ENCODE measurements around the gene OSBPL9.
"Not testable (repeated sequence)": the region's sequence is repeated elsewhere in the genome, so short reads cannot be mapped to it uniquely, and the experiment has no call there.

OSBPL9 gene

DNA sequence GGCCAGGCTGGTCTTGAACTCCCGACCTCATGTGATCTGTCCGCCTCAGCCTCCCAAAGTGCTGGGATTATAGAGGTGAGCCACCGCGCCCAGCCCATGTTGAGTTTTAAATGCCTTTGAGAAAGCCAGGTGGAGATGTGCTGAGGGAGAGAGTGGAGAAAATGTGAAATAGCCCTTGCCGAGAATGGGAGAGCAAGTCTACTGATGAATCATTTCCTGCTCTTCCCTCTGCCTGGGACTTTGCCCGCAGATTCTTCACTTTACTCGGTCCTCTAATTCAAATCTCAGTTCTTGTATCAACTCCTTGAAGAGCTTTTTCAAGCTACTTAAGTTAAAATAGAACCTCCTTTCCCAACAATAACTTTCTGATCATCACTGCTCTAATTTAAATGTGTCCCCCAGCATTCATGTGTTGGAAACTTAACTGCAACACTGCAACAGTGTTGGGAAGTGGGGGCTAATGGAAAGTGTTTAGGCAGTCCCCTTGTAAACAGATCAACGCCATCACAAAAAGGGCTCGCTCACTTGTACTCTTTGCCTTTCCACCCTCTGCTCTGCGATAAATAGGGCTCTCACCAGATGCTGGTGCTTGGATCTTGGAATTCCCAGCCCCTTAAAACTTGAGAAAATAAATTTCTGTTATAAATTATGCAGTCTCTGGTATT is 27.8 kb downstream of the OSBPL9 start:
- no peak for DNase-seq (ENCODE audit: extremely low read depth, low read depth)
- TF ChIP-seq, protein P1, sequence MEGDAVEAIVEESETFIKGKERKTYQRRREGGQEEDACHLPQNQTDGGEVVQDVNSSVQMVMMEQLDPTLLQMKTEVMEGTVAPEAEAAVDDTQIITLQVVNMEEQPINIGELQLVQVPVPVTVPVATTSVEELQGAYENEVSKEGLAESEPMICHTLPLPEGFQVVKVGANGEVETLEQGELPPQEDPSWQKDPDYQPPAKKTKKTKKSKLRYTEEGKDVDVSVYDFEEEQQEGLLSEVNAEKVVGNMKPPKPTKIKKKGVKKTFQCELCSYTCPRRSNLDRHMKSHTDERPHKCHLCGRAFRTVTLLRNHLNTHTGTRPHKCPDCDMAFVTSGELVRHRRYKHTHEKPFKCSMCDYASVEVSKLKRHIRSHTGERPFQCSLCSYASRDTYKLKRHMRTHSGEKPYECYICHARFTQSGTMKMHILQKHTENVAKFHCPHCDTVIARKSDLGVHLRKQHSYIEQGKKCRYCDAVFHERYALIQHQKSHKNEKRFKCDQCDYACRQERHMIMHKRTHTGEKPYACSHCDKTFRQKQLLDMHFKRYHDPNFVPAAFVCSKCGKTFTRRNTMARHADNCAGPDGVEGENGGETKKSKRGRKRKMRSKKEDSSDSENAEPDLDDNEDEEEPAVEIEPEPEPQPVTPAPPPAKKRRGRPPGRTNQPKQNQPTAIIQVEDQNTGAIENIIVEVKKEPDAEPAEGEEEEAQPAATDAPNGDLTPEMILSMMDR (IDR thresholded peaks at IDR 0.05; ENCODE audit: low read depth, low read length): no peak

DNA sequence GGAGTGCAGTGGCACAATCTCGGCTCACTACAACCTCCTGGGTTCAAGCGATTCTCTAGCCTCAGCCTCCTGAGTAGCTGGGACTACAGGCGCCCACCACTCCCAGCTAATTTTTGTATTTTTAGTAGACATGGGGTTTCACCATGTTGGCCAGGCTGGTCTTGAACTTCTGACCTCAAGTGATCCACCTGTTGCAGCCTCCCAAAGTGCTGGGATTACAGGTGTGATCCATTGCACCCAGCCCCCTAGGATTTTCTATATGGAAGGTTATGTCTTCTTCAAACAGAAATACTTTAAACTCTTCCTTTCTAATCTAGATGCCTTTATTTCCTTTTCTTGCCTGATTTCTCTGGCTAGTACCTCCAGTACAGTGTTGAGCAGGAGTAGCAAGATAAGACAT is 29.7 kb downstream of the OSBPL9 start:
- not testable (repeated sequence) for DNase-seq (ENCODE audit: extremely low read depth, low read depth)

DNA sequence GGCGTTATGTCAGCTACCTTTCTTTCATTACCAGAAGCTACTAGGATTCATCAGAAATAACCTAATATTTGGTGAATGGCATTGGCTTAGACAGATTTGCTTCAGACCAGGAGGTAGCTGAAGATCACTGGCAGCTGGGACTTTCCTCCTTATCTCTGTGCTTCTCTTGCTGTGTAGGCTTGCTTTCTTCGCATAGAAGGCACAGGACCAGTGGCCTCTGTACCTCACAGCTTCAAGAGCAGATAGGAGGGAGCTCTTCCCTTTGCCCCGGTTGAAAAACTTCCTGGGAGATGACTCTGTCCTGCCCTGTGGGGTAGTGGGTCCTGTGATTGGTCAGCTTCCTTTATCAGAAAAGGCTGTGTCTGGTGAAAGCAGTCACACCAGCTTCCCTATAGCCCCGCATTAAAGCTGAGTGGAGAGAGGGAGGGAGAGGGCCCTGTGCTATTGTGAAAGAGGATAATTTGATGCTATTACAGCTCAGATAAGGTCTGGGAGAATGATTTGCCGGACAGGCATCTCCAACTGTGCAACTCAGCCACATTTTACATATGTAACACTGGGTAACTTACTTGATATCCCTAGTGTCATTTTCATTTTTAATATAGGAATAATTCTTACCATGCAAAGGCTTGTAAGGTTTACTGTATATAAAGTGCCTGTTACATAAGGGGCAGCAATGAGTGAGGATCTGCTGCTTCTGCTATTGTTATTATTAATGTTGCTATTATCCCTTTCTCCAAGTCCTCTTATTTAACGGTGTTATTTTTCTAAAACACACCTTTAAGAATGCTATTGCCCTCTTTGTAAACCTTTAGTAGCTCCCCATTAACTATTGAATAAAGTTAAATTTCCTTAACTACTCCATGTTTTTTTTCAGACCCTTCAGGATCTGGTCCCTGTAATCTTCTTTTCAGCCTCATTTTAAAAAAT is 31.6 kb downstream of the OSBPL9 start:
- TF ChIP-seq, protein P1 (IDR thresholded peaks at IDR 0.05; ENCODE audit: low read depth, low read length): no peak
- DNase-seq (ENCODE audit: extremely low read depth, low read depth): peak; percentile 65

DNA sequence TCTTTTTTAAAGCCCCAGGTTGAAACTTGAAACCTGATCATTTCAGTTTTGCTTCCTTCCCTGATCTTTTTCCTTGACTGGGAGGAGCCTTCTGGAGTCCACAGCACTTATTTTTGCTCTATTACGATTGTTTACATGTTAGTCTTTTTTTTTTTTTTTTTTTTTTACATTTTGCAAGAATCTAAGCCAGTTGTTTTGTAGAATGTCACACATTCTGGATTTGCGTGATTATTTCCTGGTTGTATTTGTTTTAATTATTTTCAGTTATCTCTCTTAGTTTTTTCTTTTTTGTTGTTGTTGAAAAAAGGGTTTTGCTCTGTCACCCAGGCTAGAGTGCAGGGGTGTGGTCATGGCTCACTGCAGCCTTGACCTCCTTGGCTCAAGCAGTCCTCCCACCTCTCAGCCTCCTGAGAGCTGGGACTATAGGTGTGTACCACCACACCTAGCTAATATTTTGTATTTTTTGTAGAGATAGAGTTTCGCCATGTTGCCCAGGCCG is 32.8 kb downstream of the OSBPL9 start:
- TF ChIP-seq, protein P1 (IDR thresholded peaks at IDR 0.05; ENCODE audit: low read depth, low read length): no peak

DNA sequence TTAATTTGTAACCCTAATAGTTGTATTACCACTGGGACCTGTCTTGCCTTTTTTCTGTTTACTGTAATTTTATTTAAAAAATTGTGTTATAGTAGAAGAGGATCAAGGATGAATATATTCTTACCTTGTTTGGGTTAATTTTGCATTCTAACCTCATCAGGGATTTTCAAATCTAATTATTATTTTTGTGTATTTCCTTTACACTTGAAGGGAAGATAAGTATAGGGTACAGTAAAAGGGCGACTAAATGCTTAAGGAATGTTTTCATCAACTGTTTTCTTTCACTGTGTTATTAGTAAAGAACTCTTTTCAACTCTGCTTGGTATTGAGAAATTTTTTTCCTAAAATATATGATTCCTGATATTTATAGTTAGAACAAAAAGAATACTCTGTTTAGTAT is 33.3 kb downstream of the OSBPL9 start:
- no peak for DNase-seq (ENCODE audit: extremely low read depth, low read depth)
- TF ChIP-seq, protein P1 (IDR thresholded peaks at IDR 0.05; ENCODE audit: low read depth, low read length): no peak

More for the DNA sequence above, 32.8 kb downstream of the OSBPL9 start:
- DNase-seq (ENCODE audit: extremely low read depth, low read depth): no peak

DNA sequence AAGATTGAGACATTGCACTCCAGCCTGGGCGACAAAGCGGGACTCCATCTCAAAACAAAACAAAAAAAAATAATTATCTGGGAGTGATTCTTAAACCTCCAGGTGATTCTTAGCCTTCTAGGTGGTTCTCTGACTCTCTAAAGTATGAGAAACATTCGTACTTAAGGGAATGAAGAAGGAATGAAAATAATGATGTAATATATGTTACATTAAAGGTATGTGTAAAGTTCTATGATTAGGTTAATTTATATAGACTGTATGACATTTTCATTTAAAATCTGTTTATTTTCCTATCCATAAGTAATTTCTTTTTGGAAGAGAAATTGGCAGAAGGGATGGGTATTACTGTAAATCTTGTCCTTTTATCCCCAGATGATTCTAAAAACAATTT is 34.7 kb downstream of the OSBPL9 start:
- DNase-seq (ENCODE audit: extremely low read depth, low read depth): no peak
- TF ChIP-seq, protein P1 (IDR thresholded peaks at IDR 0.05; ENCODE audit: low read depth, low read length): no peak

DNA sequence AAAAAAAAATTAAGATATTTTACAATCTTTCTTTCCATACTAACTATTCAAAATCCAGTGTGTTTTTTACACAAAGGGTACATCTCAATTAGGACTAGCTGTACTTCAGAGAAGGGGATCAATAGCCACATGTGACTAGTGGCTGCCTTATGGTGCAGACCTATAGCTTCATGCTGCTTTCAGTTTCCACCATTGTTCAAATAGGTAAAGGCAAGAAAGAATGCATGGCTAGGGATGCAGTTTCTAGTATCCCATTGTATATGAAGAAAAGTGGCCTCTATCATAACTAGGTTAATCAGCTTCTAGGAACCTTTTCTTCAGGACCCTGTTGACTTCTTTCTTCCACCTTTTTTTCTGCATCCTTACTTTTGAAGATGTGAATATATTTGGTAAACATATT is 35.7 kb downstream of the OSBPL9 start:
- no peak for DNase-seq (ENCODE audit: extremely low read depth, low read depth)
- TF ChIP-seq, protein P1 (IDR thresholded peaks at IDR 0.05; ENCODE audit: low read depth, low read length): no peak
